CD4-positive, alpha-beta T cell treated with Interleukin-1 beta for 1 hour (primary cell): ENCODE data around the gene TOMM22.

ENCODE experiments used
- DNase-seq, 2 donors: peaks; one replicate each; pipeline ENCODE4 v3.0.0-alpha.2; 2020 to 2022

TOMM22 gene

GRCh38 chr22:38715852-38716251 is 34.1 kb downstream of the TOMM22 start:
- DNase-seq = no peak

- no peak for DNase-seq
Measured at GRCh38 chr22:38716271-38716670, 34.5 kb downstream of the TOMM22 start.

DNA sequence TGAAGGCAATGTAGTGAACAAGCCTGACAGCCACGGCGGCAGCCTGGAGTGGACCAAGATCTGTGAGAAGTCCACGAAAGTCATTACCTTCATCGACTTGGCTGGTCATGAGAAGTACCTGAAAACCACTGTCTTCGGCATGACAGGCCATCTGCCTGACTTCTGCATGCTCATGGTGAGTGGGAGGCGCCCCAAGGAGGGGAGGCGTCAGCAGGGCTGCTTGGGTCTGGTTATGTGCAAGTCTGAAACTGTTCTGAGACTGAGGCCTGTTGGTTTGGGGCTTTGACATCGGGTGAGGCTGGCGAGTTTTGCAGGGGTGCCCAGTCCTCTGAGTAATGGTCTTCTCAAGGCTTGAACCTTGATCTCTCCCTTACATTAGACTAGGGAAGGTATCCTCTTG is 35.1 kb downstream of the TOMM22 start:
- no peak for DNase-seq

- DNase-seq = no peak
Measured at GRCh38 chr22:38717244-38717643, 35.5 kb downstream of the TOMM22 start.

GRCh38 chr22:38718414-38718813 is 36.7 kb downstream of the TOMM22 start:
- no peak for DNase-seq

- no peak for DNase-seq
Measured at GRCh38 chr22:38719196-38719595, 37.4 kb downstream of the TOMM22 start.

- DNase-seq = no peak
Measured at GRCh38 chr22:38720350-38720749, 38.6 kb downstream of the TOMM22 start.

GRCh38 chr22:38721551-38721950 is 39.8 kb downstream of the TOMM22 start:
- no peak for DNase-seq

- no peak for DNase-seq
Measured at GRCh38 chr22:38724176-38724575, 42.4 kb downstream of the TOMM22 start.

DNA sequence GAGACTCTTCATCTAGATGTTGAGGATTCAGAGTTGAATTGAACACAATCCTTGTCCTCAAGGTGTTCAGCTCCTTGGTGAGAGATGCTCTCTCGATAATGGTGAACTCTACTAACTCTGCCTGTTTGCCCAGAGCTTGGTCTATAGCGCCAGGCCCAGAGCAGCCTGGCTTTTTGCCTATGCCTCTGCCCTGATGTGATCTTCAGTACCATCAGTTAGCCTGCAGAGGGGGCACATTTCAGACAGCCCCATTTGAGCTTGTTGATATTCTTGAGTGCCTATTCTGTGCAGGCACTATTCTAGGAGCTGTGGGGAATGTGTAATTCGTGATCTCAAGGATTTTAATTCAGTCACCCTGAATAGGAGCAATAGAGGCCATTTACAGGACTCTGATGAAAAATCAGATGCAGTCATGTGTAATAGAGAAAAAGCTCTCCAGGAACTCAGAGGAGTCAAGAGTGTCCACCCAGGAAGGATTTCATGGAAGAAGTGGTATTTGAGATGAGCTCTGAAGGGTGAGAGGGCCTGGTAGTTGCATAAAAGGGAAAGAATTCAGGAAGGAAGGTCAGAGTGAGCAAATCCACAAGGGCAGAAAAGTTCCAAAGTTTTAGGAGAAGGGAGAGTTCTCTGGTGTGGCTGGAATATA is 43.3 kb downstream of the TOMM22 start:
- peak; percentile 46 to 56 for DNase-seq

- DNase-seq = no peak
Measured at GRCh38 chr22:38725900-38726655, 44.3 kb downstream of the TOMM22 start.

- no peak for DNase-seq
Measured at GRCh38 chr22:38727123-38727522, 45.4 kb downstream of the TOMM22 start.

DNA sequence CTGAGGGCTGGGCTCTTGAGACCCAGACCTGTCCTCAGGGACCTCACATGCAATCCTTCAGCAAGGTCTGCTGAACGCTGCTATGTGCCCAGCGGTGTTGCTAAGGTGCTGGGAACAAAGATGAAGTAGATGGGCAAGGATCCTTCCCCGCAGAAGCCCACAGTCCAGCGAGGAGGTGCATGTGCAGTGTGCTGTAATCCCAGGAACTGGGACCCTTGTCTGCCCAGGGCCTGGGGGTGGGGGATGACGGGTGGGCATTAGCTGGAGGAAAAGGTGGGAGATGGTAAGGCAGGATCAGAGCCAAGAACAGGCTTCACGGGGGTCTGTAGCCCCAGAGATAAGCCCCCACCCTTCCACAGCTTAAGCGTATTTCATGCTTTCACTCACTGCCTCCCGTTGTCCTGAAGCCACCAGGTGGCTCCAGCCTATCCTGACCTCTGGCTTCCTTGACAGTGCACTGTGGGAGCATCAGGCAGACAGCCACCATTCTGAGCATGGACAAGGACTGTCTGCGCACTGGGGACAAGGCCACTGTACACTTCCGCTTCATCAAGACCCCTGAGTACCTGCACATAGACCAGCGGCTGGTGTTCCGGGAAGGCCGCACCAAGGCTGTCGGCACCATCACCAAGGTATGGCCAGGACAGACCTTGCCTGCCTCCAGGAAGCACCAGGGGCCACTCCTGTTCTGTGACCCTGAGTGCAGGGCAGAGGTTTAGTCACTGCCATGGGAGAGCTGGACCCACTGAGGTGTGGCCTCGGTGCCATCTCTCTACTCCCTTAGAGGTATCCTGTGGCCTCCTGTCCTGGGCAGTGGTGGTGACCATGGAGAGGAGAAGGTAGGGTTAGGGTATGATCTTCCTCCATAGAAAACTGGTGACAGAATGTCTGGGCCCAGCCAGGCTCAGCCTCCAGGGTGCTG is 46.0 kb downstream of the TOMM22 start:
- no peak for DNase-seq

DNA sequence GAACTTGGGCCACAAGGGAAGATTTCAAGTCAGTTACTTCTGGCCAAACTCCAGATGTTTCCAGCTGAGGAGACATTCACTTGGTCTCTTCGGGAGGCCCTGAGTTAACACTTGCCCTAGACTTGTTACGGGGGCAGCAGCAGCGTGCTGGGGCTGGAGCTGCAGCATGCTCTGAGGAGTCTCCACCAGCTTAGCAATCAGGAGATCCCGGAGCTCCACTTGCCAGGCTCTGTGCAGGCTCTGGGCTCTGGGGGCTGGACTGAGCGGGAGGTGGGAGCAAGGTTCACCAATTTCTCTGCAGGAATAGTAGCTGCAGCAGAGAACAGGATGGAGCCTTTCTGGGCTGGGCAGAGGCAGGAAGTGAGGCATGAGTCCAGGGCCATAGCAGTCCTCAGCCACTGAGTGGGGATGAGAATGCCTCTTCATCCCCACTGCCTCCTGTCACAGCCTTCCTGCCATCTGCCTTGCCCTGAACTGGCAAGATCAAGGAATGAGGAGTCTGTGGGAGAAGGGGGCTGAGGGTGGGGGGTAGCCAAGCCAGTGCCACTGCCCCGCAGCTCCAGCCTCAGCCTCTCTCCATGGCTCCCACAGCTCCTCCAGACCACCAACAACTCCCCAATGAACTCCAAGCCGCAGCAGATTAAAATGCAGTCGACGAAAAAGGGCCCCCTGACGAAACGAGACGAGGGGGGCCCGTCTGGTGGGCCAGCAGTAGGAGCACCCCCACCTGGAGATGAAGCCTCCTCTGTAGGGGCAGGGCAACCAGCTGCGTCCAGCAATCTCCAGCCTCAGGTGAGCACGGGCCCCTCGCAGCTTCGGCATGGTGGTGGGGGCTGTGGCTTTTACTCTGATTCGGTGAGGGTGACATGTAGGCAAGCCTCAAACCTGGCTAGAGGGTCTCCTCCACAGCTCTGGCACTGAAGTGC is 47.4 kb downstream of the TOMM22 start:
- no peak for DNase-seq

GRCh38 chr22:38729946-38730345 is 48.2 kb downstream of the TOMM22 start:
- DNase-seq = no peak

GRCh38 chr22:38730411-38730871 is 48.7 kb downstream of the TOMM22 start:
- no peak for DNase-seq

- DNase-seq = no peak
Measured at GRCh38 chr22:38731703-38732161, 50.0 kb downstream of the TOMM22 start.

- no peak for DNase-seq
Measured at GRCh38 chr22:38732251-38732815, 50.6 kb downstream of the TOMM22 start.

DNA sequence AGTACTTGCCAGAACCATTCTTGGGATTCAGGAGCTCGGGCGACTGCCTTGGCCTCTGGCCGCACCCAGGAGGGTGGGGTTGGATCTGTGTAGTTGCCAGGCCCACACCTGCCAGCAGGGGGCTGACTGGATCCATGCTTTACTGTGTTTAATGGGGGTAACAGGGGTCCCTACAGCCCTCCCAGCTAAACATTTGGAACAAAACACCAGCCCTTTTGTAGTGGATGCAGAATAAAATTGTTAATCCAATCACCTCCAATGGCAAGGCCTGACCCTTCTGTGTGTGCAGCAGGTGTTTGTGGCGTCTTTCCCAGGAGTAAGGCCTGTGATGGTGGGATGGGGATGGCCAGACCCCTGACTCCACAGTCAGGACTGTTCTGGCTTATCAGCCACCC is 51.6 kb downstream of the TOMM22 start:
- DNase-seq = peak; percentile 59 to 60

DNA sequence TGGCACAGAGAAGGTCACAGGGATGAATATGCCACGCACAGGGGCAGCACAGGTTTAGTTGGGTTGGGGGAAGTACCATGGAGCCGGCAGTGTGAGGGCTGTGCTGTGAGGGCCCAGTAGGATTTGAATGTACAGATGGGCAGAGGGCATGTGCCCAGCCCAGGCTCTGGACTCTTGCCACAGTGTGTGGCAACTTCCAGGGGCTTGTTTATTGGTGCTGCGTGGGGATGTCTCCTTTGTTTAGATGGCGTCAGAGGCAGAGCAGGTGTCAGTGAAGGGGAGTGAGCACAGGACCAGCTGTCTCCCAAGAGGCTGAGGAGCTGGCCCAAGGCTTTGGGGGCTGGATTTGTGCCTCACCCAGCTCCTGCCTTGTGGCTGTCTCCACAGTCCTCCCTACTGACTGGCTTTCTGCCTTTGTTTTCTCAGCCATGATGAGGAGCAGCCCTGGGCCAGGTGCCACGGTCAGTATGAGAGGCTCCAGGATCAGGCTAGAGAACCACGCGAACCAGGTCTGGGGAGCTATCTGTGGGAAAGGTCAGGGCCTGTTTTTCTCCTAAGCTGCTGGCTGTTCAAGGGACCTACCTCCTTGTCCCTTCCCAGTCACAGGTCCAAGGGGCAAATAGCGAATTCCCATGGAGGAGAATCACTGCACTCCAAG is 52.1 kb downstream of the TOMM22 start:
- no peak for DNase-seq

DNA sequence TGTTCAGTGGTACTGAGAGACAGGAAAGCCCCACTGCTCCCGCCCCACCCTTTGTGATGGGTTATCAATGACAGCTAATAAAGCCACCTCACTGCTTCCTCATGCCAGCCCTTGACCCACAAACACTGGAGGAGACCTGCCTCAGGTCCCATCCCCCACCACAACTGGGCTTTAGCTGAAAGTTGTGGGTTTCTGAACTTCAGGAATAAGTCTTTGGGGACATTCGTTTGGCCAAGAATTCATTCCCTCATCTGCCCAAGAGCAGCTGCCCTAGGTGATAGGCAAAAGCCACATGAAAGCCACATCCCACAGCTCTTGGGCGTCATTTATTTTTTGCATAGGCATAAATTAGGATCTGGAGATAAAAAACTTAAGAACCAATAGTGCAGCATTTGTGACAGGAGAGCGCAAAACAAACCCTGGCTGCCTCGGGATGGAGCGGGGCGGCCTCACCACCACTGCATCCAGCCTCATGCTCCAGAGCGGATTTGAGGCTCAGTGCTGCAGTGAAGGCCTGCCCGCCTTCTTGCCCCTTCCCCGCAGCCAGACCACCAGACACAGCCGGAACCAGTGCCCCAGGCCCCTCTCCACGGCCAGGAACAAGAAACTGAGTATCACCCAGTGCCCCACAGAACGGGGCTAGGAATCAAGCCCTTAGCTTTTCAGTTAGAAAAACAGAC is 52.8 kb downstream of the TOMM22 start:
- no peak for DNase-seq
